SIG-M5 (cell line): Measurements from ENCODE around the gene N4BP2.

Experiments
- DNase-seq: peaks from one replicate; lab custom pipeline; 2025; lab: John Stamatoyannopoulos, UW

N4BP2 gene

DNA sequence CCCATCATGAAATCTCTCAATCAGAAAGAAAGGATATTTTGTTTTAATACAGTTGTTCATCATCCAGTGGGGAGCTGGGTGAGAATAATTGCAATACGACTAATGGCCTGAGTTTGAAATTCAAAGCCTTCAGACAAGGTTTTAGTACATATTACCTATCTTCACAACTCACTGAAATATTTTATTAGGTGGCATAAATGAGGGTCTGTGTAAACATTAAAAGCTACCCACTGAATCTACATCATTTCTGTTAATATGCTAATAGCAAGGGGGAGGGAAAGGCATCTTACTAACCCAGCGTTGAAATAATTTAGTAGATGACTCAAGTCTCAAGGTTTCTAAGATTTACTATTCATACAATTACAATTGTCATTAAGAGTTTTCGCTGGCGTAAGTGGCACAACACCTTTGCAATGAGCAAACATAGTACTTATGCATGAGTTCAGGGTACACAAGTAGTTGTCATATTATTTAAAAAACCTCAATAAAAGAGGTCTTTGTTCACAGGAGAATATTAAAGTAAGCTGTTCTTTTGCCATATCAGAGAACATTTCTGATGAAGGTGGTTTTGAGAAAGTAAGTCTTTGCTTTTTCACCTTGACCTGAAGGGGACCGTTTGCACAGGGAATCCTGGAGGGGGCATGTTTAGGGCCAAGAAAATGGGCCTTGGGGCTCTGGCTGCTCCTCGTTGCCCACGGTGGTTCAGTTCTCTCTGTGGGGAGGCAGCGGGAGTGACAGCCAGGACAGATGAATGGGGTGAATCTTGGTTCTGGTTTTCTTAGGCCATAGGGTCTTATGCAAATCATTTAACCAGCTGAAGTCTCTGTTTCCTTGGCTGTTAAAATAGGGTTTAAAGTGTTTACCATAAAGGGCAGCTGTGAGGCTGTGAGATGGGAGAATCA, 135.7 kb downstream of the N4BP2 start:
- DNase-seq: no peak

DNA sequence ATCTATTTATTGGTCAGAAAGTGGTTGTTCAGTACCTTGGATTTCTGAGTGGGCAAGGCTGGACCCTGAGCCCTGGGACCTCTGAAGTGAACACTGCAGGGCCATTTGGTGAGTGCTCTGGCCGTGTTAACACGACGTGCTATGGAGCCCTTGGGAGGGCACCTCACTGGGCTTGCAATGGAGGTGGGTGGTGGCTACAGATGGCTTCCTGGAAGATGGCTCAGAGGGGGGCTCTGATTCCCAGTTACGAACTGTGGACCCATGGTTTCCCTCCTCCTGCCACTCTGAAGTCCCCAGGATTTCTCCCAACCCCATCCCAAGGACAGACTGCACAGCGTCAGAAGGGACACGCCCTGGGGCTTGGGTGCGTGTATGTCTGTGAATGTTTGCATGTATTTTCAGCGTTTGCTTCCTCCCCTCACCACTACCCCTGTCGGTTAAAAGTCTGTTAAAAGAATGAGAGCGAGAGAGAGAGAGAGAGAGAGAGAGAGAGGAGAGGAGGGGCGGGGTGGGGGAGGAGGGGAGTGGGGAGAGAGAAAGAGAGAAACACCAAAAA, 136.4 kb downstream of the N4BP2 start:
- DNase-seq: no peak

DNA sequence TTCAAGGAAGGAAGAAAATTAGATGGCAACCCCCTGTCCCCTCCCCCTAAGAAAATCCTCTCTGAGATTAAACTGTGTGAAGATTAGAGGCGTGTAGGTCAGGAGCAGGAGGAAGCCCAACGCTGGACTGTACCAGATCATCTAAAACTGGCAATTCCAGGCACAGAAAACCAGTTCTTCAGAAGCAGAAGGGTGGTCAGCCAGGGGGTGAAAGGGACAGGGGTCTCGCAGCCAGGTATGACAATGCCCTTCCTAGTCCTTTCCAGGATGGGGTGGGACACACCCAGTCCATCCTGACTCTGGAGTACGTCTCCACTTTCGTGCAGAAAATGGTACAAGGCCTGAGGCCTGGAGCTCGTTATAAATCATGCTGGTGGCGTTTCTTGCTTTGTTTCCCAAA, 136.9 kb downstream of the N4BP2 start:
- DNase-seq: no peak

DNA sequence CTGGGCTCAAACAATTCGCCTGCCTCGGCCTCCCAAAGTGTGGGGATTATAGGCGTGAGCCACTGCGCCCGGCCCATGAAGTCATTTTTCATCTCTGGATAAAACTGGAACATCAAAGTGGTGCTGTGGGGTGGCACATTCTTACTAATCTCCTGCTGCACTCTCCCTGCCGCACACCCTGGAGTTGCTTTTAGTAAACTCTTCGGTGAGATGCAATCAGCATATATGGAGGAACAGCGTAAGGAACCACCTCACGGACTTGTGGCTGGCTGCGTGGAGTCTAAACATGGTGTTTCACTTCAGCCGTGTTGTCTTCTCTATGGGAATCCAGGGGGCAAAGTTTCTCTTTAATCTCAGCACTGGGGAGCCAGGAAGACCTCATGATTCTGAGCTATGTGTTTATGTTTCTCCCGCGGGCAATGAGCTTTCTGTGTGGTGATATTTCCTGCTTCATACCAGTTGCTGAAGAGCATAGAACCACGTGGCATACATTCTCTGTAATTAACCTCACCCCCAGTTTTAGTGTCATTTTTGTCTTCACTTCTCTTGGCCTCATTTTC, 138.0 kb downstream of the N4BP2 start:
- no peak for DNase-seq

DNA sequence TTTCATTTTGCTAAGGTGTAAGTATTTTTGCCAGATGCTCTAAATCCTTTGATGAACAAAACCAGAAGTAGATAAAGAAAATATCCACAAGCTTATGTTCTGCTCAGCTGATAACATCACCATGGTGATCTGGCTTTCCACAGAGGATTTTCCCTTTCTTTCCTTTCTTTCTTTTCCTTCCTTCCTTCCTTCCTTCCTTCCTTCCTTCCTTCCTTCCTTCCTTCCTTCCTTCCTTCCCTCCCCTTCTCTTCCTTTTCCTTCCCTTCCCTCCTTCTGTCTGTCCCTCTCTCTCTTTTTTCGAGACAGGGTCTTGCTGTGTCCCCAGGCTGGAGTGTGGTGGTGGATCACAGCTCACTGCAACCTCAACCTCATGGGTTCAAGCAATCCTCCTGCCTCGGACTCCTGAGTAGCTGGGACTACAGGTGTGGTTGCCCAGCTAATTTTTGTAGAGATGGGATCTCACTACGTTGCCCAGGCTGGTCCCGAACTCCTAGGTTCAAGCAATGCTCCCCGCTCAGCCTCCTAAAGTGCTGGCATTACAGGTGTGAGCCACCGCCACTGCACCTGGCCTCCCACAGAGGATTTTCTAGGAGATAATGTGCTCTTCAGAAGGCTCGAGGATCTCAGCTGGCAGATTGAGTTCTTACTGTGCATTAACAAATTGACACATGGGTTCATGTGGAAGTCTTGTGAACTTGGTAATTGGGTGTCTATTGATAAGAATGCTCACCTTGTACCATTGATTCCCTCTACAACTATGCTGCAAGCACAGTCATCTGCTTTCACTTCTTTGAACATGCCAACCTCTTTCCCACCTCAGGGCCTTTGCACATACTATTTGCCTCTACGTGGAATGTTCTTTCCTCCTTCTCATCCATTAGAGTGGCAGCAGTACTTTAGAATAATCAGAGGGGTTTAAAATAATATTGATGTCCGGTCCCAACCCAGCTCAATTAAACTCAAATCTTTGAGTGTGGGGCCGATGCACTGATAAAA, 138.8 kb downstream of the N4BP2 start:
- DNase-seq: no peak

DNA sequence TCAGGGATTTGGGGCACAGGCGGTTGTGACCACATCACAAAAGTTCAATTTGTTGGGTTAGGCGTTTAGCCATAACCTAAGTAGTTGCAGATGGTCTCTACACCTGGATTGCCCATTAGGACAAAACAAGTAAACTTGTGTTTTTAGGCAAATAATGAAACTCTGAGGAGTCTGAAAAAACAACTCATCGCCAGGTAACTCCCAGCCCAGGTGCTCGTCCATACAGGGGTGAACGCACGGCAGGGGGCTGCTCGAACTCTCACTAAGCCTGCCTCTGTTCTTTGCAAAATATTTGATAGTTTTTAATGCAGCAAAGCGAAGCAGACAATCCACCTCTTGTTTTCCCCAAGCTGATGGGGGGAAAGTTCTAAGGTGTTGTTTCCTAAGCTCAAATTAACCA, 139.6 kb downstream of the N4BP2 start:
- DNase-seq: no peak

DNA sequence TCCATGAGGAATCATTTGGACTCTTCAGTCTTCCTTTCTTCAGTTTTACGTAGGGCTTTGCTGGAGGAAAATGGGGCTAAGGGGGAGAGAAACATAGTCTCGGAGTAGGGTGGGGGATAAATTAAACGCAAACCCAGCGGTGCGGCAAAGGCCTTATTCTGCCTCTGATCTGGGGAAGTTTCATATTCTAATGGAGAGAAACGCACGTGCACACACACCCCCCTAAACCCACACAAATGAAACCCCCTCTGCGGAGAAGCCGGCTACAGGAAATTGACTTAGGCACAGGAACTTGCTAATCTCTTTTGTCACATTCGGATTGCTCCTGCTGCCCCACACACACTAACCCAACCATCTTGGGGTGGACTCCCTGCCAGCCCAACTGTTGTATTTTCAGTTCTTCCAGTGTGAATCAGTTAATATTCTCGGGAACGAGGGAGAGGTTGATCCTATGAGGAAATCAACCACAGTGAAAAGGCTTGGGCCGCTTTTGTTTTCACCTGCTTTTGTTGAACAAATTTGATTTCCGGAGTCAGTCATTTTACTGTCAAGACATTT, 140.2 kb downstream of the N4BP2 start, which contains the start of gene RHOH:
Gene RHOH, plus strand, starts transcription at position 308 of the 558 bp plus-strand sequence. CDS start 46,356 bp downstream, outside the sequence.
- peak; percentile 7 for DNase-seq

DNA sequence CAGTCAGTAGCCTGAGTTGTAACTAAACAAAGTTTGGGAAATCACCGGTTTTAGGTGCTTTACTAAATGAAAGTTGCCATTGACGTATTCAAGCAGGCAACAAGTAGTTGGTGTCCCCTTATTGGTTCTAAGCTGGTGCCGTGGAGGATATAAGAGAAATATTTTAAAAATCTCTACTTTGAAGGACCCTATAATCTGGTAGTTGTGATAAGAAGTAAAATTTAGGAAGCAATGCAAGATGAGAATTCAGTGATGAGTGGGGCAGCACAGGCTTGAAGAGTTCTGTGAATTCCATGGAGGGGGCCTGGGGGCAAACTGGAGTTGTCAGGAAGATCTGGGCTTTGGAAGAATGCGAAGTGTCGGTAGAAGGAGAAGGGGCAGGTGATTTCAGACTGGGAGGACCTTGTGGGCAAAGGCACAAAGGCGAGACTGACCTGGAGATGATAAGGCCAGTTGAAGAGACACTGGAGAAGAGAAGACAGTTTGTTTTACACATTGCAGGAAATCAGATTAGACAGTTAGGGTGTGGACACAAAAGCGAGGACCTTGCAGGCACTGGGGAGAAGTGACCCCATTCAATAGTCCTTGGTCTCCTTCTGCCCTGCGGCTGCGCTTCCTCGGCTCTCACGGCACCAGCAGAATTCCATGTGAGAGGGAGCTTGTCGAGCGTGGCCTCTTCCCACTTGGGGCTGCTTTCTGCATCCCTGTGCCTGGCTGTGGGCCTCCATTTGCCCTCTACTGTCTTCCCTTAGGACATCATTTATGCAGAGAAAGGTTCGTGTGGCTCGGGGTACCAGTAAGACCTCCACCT, 141.4 kb downstream of the N4BP2 start:
- no peak for DNase-seq

DNA sequence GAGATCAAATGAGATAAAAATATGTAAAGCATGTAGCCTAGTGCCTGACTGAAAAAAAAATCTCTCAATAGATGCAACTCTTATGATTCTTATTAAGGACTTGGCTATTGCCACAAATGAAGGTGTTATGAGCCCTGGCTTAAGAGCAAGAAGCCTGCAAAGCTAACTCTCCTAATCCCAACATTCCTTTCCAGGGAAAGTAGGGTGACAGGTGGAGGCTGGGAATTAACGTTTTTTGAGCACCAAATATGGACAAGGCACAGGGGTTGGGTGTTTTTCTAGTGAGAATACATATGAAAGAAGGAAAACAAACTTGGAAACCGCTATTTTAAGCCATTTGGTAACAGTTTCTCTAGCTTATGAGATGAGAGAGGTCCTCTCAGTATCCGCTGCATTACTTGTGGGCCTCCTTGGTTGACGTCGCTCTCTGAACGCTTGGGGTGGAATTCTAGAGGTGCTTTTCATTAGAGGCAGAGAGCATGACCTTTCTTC, 142.6 kb downstream of the N4BP2 start:
- DNase-seq: no peak

DNA sequence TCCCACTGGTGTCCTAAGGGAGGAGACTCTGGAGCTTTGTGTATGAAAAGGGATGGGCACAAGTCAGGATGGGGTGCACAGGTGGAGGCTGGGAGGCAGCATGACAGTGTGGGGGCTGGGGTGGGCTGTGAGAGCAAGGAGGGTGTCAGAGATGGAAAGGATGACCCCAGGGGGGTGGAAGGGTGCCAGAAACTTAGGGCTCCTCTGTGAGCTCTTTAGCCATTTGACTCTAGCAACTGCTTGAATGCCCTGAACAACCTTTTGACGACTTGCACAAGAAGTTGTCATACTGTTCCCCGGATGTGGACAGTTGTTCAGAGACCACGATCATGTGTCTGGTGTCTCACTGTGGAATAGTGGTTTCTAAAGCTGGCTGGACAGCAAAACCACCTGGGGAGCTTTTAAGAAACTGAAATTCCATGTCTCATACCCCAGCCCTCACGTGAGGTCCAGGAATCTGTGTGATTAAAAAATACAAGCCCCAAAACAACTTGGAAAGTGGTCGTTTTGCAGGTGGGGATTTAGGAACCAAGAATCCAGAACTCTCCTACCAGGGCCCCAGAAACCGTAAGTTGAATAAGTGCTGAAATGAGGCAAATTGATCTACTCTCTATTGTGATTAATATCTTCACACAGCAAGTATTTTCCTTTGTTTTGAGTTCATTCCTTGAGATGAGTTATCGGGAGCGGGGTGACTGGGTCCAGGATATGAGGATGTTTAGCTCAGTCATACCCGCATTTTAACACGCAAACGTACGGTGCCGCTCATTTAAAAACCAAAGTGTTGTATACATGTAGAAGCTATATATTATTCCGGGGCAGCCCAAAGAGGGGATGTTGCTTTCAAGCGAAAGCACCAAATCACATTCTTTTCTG, 143.6 kb downstream of the N4BP2 start:
- DNase-seq: peak; percentile 19

DNA sequence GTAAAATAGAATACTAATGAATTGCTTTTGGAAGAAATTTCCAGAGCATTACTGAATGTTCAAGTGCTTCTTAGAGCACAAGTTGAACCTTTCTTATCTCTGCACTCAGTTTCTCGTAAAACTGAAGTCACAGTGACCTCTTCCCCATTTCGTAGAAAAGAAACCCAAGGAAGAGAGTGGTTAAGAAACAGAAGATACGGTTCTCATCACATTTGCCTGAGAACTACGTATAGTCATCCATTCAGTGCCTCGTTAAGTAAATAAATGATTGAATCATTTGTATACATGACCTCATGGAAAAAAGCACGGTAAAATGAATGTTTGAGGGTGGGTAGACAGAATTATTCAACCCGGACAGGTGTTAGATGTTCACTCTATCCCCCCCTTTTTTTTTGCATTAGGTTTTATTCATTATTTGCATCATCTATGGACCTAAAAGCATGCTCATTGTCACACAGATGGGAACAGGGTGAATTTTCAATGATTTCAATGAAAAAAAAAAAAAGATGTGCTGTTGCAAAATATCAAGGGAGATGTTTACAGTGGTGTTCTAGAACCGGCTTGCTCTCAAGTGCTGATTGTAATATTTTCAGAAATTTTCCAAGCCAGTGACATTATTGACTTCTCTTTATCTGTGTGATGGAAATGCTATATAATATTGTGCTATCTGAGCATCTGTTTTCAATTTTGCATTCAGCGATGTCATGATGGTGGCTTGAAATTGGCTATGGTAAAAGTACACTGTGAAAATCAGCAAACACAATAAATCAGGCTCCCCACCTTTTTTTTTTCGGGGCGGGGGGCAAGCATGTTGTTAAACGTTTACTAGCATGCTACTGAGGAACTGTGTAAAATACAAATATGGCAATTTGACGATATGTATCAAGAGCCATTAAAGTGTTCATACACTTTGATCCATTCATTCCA, 144.5 kb downstream of the N4BP2 start:
- peak; percentile 77 for DNase-seq

DNA sequence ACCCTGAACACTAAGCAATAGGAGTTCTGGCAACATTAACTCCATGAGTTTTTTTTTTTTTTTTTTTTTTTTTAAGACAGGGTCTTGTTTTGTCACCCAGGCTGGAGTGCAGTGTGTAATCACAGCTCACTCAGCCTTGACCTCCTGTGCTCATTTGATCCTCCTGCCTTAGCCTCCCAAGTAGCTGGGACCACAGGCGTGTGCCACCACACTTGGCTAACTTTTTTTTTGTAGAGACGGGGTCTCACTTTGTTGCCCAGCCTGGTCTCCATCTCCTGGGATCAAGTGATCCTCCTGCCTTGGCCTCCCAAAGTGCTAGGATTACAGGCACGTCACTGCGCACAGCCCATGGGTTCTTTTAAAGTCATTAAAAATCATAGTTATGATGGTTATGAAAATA, 145.2 kb downstream of the N4BP2 start:
- DNase-seq: no peak

DNA sequence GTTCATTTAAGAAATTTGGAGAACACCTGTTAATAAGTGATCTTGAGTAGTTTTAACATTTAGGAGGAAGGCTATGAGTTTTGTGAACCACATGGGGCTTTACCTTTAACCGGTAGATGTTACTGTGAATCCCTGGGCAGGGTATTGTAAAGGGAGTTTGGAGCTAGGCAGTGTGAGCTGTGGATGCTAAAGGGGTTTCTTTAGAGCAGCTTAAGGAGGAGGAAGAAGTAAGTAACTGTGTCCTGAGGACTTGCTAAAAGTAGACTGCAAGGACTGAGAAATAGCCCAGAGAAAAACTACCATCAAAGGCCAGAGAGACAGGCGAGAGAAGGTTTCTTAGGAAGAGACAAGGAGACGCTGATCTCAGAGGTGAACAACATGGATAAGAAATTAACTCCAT, 145.8 kb downstream of the N4BP2 start:
- no peak for DNase-seq

DNA sequence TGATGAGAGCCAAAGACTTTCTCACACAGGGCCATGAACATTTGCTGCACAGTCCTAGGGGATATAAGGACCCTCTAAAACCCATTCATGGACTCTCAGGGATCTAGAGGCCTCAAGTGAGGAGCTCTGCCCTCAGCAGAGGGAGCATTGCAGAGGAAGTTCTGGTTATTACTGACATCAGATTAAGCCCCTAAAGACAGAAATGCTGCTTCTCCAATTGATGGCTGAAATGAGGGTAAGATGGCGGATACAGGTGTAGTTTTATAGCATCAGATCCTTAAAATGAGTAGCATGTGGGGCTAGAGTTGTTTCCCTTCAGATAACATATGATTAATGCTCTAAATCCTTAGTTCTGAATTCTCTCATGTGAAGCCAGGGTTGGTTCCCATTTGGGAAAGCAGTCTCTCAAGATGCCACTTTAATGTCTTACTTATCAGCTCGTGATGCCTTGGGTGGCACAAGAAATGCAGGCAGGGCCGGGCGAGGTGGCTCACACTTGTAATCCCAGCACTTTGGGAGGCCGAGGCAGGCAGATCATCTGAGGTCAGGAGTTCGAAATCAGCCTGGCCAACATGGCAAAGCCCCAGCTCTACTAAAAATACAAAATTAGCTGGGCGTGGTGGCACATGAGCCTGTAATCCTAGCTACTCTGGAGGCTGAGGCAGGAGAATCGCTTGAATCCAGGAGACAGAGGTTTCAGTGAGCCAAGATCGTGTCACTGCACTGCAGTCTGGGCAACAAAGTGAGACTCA, 148.0 kb downstream of the N4BP2 start:
- no peak for DNase-seq

DNA sequence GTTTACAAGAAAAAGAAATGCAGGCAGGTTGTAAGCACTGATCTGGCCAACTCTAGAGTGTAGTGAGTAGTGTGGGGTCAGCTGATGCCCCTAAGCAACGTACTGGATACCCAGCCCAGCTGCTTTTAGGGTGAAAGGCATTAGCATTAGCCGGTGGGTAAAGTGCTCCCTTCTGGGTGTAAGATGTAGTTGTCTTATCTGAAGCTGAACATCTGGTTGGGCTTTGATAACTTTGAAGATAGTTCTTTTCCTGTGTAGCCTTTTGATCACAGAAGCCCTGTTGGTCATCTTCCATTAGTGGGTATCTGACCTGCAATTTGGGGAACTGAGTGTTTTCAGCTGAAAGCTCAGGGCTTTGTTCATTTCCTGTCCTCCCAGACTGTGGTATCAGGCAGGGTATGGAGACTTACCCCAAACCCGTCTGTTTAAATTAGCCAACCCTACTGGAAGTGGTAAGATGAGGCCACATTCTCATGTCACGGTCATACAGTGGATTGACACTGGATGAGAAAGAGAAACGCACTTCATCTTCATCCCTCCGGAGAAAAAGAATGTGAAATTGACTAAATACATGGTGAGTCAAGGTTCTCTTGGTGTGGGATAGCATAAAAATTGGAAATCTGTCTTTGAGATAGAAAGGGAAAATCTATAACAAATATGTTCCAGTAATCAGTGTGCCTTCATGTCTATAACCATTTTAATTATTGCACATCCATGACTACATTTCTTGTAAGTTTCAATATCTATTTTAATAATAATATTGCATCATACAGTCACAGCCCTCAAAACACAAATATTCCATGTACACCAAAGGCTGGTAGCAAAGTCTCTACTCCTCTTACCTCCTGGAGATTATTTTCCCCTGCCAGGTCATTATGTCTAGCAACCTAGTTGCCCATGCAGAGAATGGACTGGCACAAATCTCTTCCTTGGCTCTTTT, 148.9 kb downstream of the N4BP2 start:
- peak; percentile 16 for DNase-seq

DNA sequence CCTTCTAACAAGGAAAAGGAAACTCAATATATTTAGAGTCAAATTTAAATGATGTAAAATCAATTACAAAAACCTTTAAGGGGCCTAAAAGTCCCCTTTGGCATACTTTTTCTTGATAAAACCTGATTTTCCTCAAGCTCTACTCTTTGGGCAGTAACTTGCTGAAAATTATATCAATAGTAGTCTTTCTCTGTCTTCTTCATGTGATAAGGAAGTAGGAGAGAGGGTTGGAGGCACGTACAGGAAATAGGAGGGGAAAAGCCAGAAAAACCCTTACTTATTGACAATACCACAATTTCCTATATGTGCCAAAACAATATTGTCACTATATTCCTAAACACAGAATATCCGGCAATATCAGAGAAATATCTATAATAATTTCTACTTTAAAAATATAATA, 149.8 kb downstream of the N4BP2 start:
- no peak for DNase-seq
